Calu3 (cell line): Measurements from ENCODE around the gene THOC5. TPM values are rescaled to one million over a fixed set of nuclear protein-coding genes. Genes with fewer than 3 reads are reported as not detected.

Experiments used
- BruUV-seq: library from RNA; stranded (reverse); fragments of 400-500 nt; replicated peaks from 2 replicates; lab custom pipeline; 2021; lab: Mats Ljungman, UMichigan
- CTCF ChIA-PET: fragments of 300-600 bp; sonication (Branson Sonifier 250); formaldehyde crosslinking; loops from one replicate; lab custom pipeline; 2022; ENCODE audit warnings: antibody characterized with exemption; lab: Charles Lee
- DNase-seq: peaks from one replicate; pipeline ENCODE4 v3.0.0; 2022
- H3K27ac Mint-ChIP-seq: one replicate; pipeline ENCODE4 v1.8.0; 2022; ENCODE audit warnings: mixed read lengths; ENCODE audit not compliant: unreplicated experiment
- H3K27me3 Mint-ChIP-seq: one replicate; pipeline ENCODE4 v1.8.0; 2022; ENCODE audit warnings: mixed read lengths; ENCODE audit not compliant: unreplicated experiment
- H3K36me3 Mint-ChIP-seq: one replicate; pipeline ENCODE4 v1.8.0; 2022; ENCODE audit warnings: mild to moderate bottlenecking, moderate library complexity, mixed read lengths; ENCODE audit not compliant: insufficient read depth, unreplicated experiment
- H3K4me1 Mint-ChIP-seq: one replicate; pipeline ENCODE4 v1.8.0; 2022; ENCODE audit warnings: mild to moderate bottlenecking, low read depth, mixed read lengths; ENCODE audit not compliant: unreplicated experiment
- H3K4me3 Mint-ChIP-seq: one replicate; pipeline ENCODE4 v1.8.0; 2022; ENCODE audit warnings: mild to moderate bottlenecking, low read depth, moderate library complexity, mixed read lengths; ENCODE audit not compliant: unreplicated experiment
- H3K9me3 Mint-ChIP-seq: one replicate; pipeline ENCODE4 v1.8.0; 2022; ENCODE audit warnings: low read depth, mixed read lengths; ENCODE audit not compliant: unreplicated experiment
- intact Hi-C: fragments of 100-400 bp; cut with micrococcal nuclease; formaldehyde crosslinking; loops from one replicate; pipeline ENCODE4 v1.10.0; 2022; ENCODE audit not compliant: unreplicated experiment
- total RNA-seq: library from RNA; stranded (reverse); gene quantifications from 2 replicates; pipeline ENCODE4 v1.2.3, GENCODE V29; 2022
- TF ChIP-seq, protein P1 (sequence below): fragments of 200-600 bp; IDR thresholded peaks from one replicate; pipeline ENCODE4 v1.8.0; 2022; ENCODE audit warnings: antibody characterized with exemption; ENCODE audit not compliant: unreplicated experiment

The THOC5 gene
- total RNA-seq, 1 experiment from 2014 or later: 67.6 TPM

GRCh38 chr22:29518427-29518826 lies 35.1 kb downstream of the THOC5 start:
- BruUV-seq: no TSS peak
- no peak overlapping the region for H3K27ac Mint-ChIP-seq
- H3K4me3 Mint-ChIP-seq: no peak overlapping the region
- intact Hi-C loops: no loop called here
- TF ChIP-seq, protein P1, sequence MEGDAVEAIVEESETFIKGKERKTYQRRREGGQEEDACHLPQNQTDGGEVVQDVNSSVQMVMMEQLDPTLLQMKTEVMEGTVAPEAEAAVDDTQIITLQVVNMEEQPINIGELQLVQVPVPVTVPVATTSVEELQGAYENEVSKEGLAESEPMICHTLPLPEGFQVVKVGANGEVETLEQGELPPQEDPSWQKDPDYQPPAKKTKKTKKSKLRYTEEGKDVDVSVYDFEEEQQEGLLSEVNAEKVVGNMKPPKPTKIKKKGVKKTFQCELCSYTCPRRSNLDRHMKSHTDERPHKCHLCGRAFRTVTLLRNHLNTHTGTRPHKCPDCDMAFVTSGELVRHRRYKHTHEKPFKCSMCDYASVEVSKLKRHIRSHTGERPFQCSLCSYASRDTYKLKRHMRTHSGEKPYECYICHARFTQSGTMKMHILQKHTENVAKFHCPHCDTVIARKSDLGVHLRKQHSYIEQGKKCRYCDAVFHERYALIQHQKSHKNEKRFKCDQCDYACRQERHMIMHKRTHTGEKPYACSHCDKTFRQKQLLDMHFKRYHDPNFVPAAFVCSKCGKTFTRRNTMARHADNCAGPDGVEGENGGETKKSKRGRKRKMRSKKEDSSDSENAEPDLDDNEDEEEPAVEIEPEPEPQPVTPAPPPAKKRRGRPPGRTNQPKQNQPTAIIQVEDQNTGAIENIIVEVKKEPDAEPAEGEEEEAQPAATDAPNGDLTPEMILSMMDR: no peak
- DNase-seq: no peak
- H3K4me1 Mint-ChIP-seq: no peaks in the 10 kb centered on the region
- peaks cover 38% of the 10 kb centered on the region for H3K36me3 Mint-ChIP-seq
- CTCF ChIA-PET: no interaction called here
- no peaks in the 10 kb centered on the region for H3K9me3 Mint-ChIP-seq
- H3K27me3 Mint-ChIP-seq: no peaks in the 10 kb centered on the region

DNA sequence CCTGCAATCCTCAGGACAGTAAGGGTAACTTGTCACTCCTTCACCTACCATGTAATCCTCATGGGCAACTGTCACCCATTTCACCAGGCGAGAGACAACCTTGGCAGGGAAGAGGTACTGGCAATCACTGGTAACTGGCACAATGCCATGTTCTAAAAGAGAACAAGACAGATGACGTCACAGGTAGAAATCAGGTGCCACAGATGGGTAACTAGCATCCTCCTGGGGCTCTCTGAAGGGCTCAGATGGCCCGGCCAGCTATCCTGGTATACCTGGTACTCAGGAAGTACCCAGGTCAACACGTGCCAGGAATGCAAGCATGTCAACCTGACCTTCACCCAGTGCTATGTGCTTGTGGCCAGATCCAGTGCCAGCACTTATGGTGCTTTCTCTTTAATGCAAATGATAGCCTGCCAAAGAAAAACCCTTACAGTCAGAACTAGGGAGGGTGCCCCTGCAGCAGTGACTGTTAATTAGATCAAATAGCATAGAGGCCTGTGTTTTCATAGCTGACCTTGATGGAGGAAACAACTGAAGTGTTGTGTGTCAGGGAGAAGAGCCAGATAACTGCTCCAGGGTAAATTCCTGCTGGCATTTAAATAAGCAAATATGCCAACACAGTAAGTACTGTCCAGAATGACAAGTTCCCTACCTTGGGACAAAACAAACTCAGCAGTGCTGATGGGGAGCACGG lies 36.2 kb downstream of the THOC5 start:
- DNase-seq: no peak
- no peaks in the 10 kb centered on the region for H3K9me3 Mint-ChIP-seq
- no peaks in the 10 kb centered on the region for H3K4me1 Mint-ChIP-seq
- no peaks in the 10 kb centered on the region for H3K27me3 Mint-ChIP-seq
- peaks cover 46% of the 10 kb centered on the region for H3K36me3 Mint-ChIP-seq
- no peak overlapping the region for H3K27ac Mint-ChIP-seq
- TF ChIP-seq, protein P1: no peak
- H3K4me3 Mint-ChIP-seq: no peak overlapping the region
- BruUV-seq: no TSS peak
- CTCF ChIA-PET: no interaction called here
- intact Hi-C loops: no loop called here

- H3K27ac Mint-ChIP-seq: no peak overlapping the region
- H3K36me3 Mint-ChIP-seq: peaks cover 28% of the 10 kb centered on the region
- TF ChIP-seq, protein P1: no peak
- no peaks in the 10 kb centered on the region for H3K9me3 Mint-ChIP-seq
- CTCF ChIA-PET: interaction anchor here (0.6 to 1.4 kb wide), 2 partner anchors 12 to 452 kb away, joined by 3 to 4 read pairs; no protein-coding TSS in a partner anchor
- H3K4me1 Mint-ChIP-seq: no peaks in the 10 kb centered on the region
- no peak overlapping the region for H3K4me3 Mint-ChIP-seq
- intact Hi-C loops: no loop called here
- DNase-seq: no peak
- BruUV-seq: no TSS peak
- no peaks in the 10 kb centered on the region for H3K27me3 Mint-ChIP-seq
Observed at GRCh38 chr22:29512031-29512430, 41.5 kb downstream of the THOC5 start.

- no peaks in the 10 kb centered on the region for H3K27me3 Mint-ChIP-seq
- CTCF ChIA-PET: interaction anchor here (0.6 to 1.5 kb wide), 2 partner anchors 14 to 451 kb away, joined by 3 to 4 read pairs; no protein-coding TSS in a partner anchor
- H3K27ac Mint-ChIP-seq: no peak overlapping the region
- no peak for DNase-seq
- TF ChIP-seq, protein P1: no peak
- intact Hi-C loops: no loop called here
- no peak overlapping the region for H3K4me3 Mint-ChIP-seq
- no peaks in the 10 kb centered on the region for H3K4me1 Mint-ChIP-seq
- BruUV-seq: no TSS peak
- no peaks in the 10 kb centered on the region for H3K9me3 Mint-ChIP-seq
- H3K36me3 Mint-ChIP-seq: peaks cover 28% of the 10 kb centered on the region
Observed at GRCh38 chr22:29511126-29511862, 42.3 kb downstream of the THOC5 start.
